ENCODE data around the gene RBM46.

RBM46 gene

GRCh38 chr4:154872198-154872597 is 91.1 kb downstream of the RBM46 start:
- TF ChIP-seq FOXP2 (optimal IDR thresholded peaks at IDR 0.05; ENCODE audit: borderline replicate concordance, extremely low read depth, extremely low read length, insufficient read depth): no peak

GRCh38 chr4:154877110-154877760 is 96.2 kb downstream of the RBM46 start:
- TF ChIP-seq POLR2AphosphoS5 (IDR thresholded peaks at IDR 0.05; ENCODE audit: low read depth, low read length) (no peak), TAF1 (IDR thresholded peaks at IDR 0.05; ENCODE audit: borderline replicate concordance, insufficient read depth, low read length) (no peak), REST (IDR thresholded peaks at IDR 0.05; ENCODE audit: insufficient read depth in 1 of 2, low read depth in 2 of 2, low read length in 2 of 2) (no peak), SIN3A (IDR thresholded peaks at IDR 0.05; ENCODE audit: borderline replicate concordance, insufficient read depth, low read length) (no peak), FOXP2 (optimal IDR thresholded peaks at IDR 0.05; ENCODE audit: borderline replicate concordance, extremely low read depth, extremely low read length, insufficient read depth) (no peak)

Data from PFSK-1 (cell line).